Adrenal gland (tissue), 12 donors: ENCODE measurements around the gene ATP6V1G1. TPM values are rescaled to one million over a fixed set of nuclear protein-coding genes. Genes with fewer than 3 reads are reported as not detected.

ENCODE experiments used
- DNase-seq, 7 donors: peaks; one replicate each; pipeline ENCODE4 v3.0.0-alpha.2; 2019 to 2020
- H3K27ac ChIP-seq, 5 donors: fragments of 200-600 bp; sonication (generic) in 4 of 5; 1 replicate in 3 of 5; 2 replicates in 2 of 5; pipeline versions ENCODE4 v1.5.1 to v1.8.0; 2016 to 2020; ENCODE audit warnings: mild to moderate bottlenecking in 1 of 5
- H3K27me3 ChIP-seq: fragments of 200-600 bp; 2 replicates; pipeline ENCODE4 v1.8.0; 2021
- H3K36me3 ChIP-seq, 2 donors: fragments of 200-600 bp; replicated peaks in 1 of 2; 1 replicate in 1 of 2; 2 replicates in 1 of 2; pipeline versions ENCODE4 v1.5.1 to v1.8.0; 2018 to 2022
- H3K4me1 ChIP-seq, 2 donors: fragments of 200-600 bp; replicated peaks in 1 of 2; 1 replicate in 1 of 2; 2 replicates in 1 of 2; pipeline versions ENCODE4 v1.5.1 to v1.8.0; 2018 to 2021
- H3K4me3 ChIP-seq, 4 donors: fragments of 200-600 bp; sonication (generic) in 3 of 4; one replicate each; pipeline ENCODE4 v1.5.1; 2016 to 2018
- H3K9me3 ChIP-seq, 3 donors: fragments of 200-600 bp; sonication (generic) in 1 of 3; replicated peaks in 1 of 3; 1 replicate in 2 of 3; 2 replicates in 1 of 3; pipeline versions ENCODE4 v1.5.1 to v1.8.0; 2016 to 2021
- CTCF ChIP-seq, 6 experiments: fragments of 450-650 bp in 4 of 6; fragments of 200-600 bp in 2 of 6; sonication (generic) in 1 of 6; IDR thresholded peaks; 1 replicate in 5 of 6; 2 replicates in 1 of 6; pipeline versions ENCODE4 v1.5.1 to v1.8.0; 2016 to 2021; ENCODE audit warnings: antibody characterized with exemption in 6 of 6, mild to moderate bottlenecking in 2 of 6, moderate library complexity in 1 of 6
- POLR2A ChIP-seq, 2 donors: fragments of 450-650 bp; IDR thresholded peaks; one replicate each; pipeline ENCODE4 v1.6.1; 2017; ENCODE audit warnings: antibody characterized with exemption in 2 of 2, mild to moderate bottlenecking in 2 of 2, moderate library complexity in 1 of 2
- WGBS, 4 donors: extraction: QIAGEN DNeasy Blood & Tissue Kit in 2 of 4; methylation state at CpG; one replicate each; pipeline versions ENCODE4 v1.1.5 to v1.1.7; 2013 to 2017; 5-methylcytosine and 5-hydroxymethylcytosine counted together
- intact Hi-C, 2 donors: fragments of 100-400 bp; cut with DNase I; formaldehyde crosslinking; loops; one replicate each; pipeline versions ENCODE4 v1.14.1 to v1.15.0; 2022 to 2023
- polyA plus RNA-seq, 3 donors: library from polyadenylated mRNA; stranded (reverse); fragments of 200-250 nt in 2 of 3; fragments of 350-450 nt in 1 of 3; fragmentation: Illumina TruSeq in 1 of 3; extraction: RNeasy Lipid Tissue Mini Kit (QIAGEN cat#74804) in 1 of 3; gene quantifications; one replicate each; pipeline ENCODE4 v1.2.3, GENCODE V29; 2013 to 2014
- total RNA-seq, 9 donors: library from RNA; depleted of rRNA in 4 of 9; stranded (reverse); fragments of >200 nt in 4 of 9; fragments of 120-200 nt in 1 of 9; fragmentation: NEBNext Ultra II Directional in 1 of 9; extraction: Animal tissue kit (Norgen Biotek cat#: 25700) in 1 of 9; gene quantifications; one replicate each; pipeline versions ENCODE4 v1.1.0 to v1.2.4, GENCODE V29; 2013 to 2023
- donor health status: healthy with polysubstance abuse.
- donor health status: Bipolar disorder and iron deficiency.
- donor health status: DM: yes; HTN: yes; CAD: no.
- donor health status: DM: no; HTN: no; CAD: no.
- donor health status: DM: no; HTN: no; CAD: no.
- donor health status: DM: yes; HTN: yes; CAD: no.

Gene ATP6V1G1
- total and polyA plus RNA-seq, 12 donors: 109 to 375 (median 182) TPM

- Histone ChIP-seq H3K4me1 (peaks cover 11 to 39% of the 10 kb centered on the region in 2 donors), H3K27me3 (no peaks in the 10 kb centered on the region), H3K9me3 (no peaks in the 10 kb centered on the region), H3K36me3 (no peaks in the 10 kb centered on the region), H3K4me3 (peak overlapping the region in 3 of 4 donors; percentile 56 to 89 (median 62)), H3K27ac (peak overlapping the region; percentile 87 to 97 (median 93))
- peak in 2 of 7 donors; percentile 25 to 26 for DNase-seq
- intact Hi-C loops: no loop called here
- no peak for TF ChIP-seq POLR2A (IDR thresholded peaks at IDR 0.05)
- TF ChIP-seq CTCF (IDR thresholded peaks at IDR 0.05): no peak
- 23 to 33% (median 32%) methylated on average over 3 to 4 of the region's 4 CpGs for WGBS, 4 donors
These were observed 24.8 kb downstream of the ATP6V1G1 start for GRCh38 chr9:114612272-114612923.

- WGBS, 4 donors: 75 to 86% (median 80%) methylated on average over 4 to 7 of the region's 7 CpGs
- H3K4me1 ChIP-seq: peaks cover 11 to 41% of the 10 kb centered on the region in 2 donors
- no peak for TF ChIP-seq POLR2A (IDR thresholded peaks at IDR 0.05)
- no peak for TF ChIP-seq CTCF (IDR thresholded peaks at IDR 0.05)
- no peaks in the 10 kb centered on the region for H3K27me3 ChIP-seq
- peak overlapping the region in 3 of 5 donors; percentile 22 to 97 (median 96) for H3K27ac ChIP-seq
- DNase-seq: no peak
- no peaks in the 10 kb centered on the region for H3K36me3 ChIP-seq
- no peak overlapping the region for H3K4me3 ChIP-seq
- H3K9me3 ChIP-seq: no peaks in the 10 kb centered on the region
- intact Hi-C loops: no loop called here
These were observed 25.5 kb downstream of the ATP6V1G1 start for GRCh38 chr9:114613087-114613486.

- H3K9me3 ChIP-seq: no peaks in the 10 kb centered on the region
- H3K27ac ChIP-seq: peak overlapping the region in 1 of 5 donors; percentile 22
- peaks cover 11 to 41% of the 10 kb centered on the region in 2 donors for H3K4me1 ChIP-seq
- no peaks in the 10 kb centered on the region for H3K36me3 ChIP-seq
- WGBS, 4 donors: 50 to 58% (median 57%) methylated on average over 3 of the region's 3 CpGs
- intact Hi-C loops: no loop called here
- TF ChIP-seq CTCF (IDR thresholded peaks at IDR 0.05): no peak
- no peak for TF ChIP-seq POLR2A (IDR thresholded peaks at IDR 0.05)
- H3K4me3 ChIP-seq: no peak overlapping the region
- DNase-seq: no peak
- no peaks in the 10 kb centered on the region for H3K27me3 ChIP-seq
These were observed 26.4 kb downstream of the ATP6V1G1 start for GRCh38 chr9:114613919-114614318.

- TF ChIP-seq CTCF (IDR thresholded peaks at IDR 0.05): no peak
- TF ChIP-seq POLR2A (IDR thresholded peaks at IDR 0.05): no peak
- no peaks in the 10 kb centered on the region for H3K9me3 ChIP-seq
- H3K4me1 ChIP-seq: peaks cover 11 to 41% of the 10 kb centered on the region in 2 donors
- intact Hi-C loops: no loop called here
- no peaks in the 10 kb centered on the region for H3K36me3 ChIP-seq
- no peak overlapping the region for H3K27ac ChIP-seq
- no peak overlapping the region for H3K4me3 ChIP-seq
- 84 to 91% (median 88%) methylated on average over 3 of the region's 3 CpGs for WGBS, 4 donors
- DNase-seq: no peak
- H3K27me3 ChIP-seq: no peaks in the 10 kb centered on the region
These were observed 26.8 kb downstream of the ATP6V1G1 start for GRCh38 chr9:114614373-114614772.
